Neutrophil (primary cell): Measurements from ENCODE around the gene VPS41.

Experiments
- H3K27ac ChIP-seq: fragments of 200-600 bp; sonication (generic); 2 replicates; pipeline ENCODE4 v1.5.1; 2016; ENCODE audit warnings: mild to moderate bottlenecking, moderate library complexity
- H3K27me3 ChIP-seq: fragments of 200-600 bp; sonication (generic); 2 replicates; pipeline ENCODE4 v1.6.0; 2016; ENCODE audit warnings: mild to moderate bottlenecking
- H3K36me3 ChIP-seq: fragments of 200-600 bp; sonication (generic); 2 replicates; pipeline ENCODE4 v1.5.1; 2017
- H3K4me1 ChIP-seq, 2 experiments: fragments of 200-600 bp in 1 of 2; sonication (generic) in 1 of 2; 1 replicate in 1 of 2; 2 replicates in 1 of 2; pipeline versions ENCODE4 v1.5.1 to v1.6.1; 2013 to 2016; ENCODE audit warnings: low read depth in 1 of 2, low read length in 1 of 2, mild to moderate bottlenecking in 1 of 2, moderate library complexity in 1 of 2; ENCODE audit not compliant: control insufficient read depth in 1 of 2, insufficient read depth in 1 of 2
- H3K4me3 ChIP-seq, 2 experiments: fragments of 200-600 bp in 1 of 2; sonication (generic) in 1 of 2; 1 replicate in 1 of 2; 2 replicates in 1 of 2; pipeline ENCODE4 v1.5.1; 2013 to 2016; ENCODE audit warnings: low read depth in 1 of 2, low read length in 1 of 2, mild to moderate bottlenecking in 1 of 2, moderate library complexity in 1 of 2
- H3K9me3 ChIP-seq: fragments of 200-600 bp; sonication (generic); 2 replicates; pipeline ENCODE4 v1.5.1; 2016
- TF ChIP-seq, protein P1 (sequence below): fragments of 200-600 bp; sonication (generic); IDR thresholded peaks from 2 replicates; pipeline ENCODE4 v1.5.1; 2016; ENCODE audit warnings: antibody characterized with exemption

The VPS41 gene

DNA sequence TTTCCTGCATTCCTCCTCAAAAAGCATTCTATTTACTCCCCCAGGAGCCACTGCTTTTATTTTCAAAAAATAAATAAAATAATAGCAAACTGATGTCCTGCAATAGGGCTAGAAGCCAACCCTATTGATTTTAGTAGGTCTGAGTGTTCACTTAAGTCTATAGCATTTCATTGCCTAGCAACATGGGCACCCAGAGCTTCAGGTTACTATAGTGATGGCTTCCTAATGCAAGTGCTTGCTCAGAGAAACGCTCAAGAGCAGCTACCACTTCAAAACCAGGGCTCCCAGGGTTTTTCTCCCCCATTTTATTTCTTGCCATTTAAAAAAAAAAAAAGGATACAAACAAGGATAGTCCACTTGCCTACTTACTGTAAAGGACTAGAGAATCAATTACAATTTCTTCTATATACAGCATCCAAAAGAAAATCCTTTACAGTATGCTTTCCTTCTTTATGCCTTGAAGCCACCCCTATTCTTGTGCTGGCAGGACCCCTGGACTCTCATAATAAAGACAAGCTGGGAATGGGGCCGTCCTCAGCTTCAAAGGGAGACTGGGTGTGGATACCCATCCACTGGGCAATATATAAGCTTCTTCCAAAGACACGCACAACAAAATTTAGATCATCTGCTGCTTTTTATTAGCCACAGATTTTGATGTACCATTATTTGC is 133.3 kb downstream of the VPS41 start:
- H3K27me3 ChIP-seq: no peaks in the 10 kb centered on the region
- H3K27ac ChIP-seq: no peak overlapping the region
- TF ChIP-seq, protein P1, sequence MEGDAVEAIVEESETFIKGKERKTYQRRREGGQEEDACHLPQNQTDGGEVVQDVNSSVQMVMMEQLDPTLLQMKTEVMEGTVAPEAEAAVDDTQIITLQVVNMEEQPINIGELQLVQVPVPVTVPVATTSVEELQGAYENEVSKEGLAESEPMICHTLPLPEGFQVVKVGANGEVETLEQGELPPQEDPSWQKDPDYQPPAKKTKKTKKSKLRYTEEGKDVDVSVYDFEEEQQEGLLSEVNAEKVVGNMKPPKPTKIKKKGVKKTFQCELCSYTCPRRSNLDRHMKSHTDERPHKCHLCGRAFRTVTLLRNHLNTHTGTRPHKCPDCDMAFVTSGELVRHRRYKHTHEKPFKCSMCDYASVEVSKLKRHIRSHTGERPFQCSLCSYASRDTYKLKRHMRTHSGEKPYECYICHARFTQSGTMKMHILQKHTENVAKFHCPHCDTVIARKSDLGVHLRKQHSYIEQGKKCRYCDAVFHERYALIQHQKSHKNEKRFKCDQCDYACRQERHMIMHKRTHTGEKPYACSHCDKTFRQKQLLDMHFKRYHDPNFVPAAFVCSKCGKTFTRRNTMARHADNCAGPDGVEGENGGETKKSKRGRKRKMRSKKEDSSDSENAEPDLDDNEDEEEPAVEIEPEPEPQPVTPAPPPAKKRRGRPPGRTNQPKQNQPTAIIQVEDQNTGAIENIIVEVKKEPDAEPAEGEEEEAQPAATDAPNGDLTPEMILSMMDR: no peak
- no peaks in the 10 kb centered on the region for H3K9me3 ChIP-seq
- H3K36me3 ChIP-seq: peaks cover 52% of the 10 kb centered on the region
- H3K4me1 ChIP-seq: no peaks in the 10 kb centered on the region
- no peak overlapping the region for H3K4me3 ChIP-seq

DNA sequence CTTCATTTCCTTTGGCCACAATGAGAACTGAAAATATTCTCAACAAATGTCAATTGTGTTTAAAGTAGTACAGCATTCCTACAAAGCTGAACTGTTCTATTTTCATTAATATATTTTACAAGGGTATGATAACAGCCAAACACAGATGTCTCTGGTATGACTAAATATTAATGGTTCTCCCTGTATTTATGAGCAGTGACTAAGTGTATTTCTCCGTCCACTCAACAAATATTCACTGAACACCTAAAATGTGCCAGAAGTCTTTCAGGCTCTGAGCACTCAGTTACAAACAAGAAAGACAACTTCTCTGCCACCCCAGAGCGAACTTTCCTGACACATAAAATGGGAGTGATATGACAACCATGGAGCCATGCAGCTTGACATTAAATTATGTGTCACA is 135.6 kb downstream of the VPS41 start:
- TF ChIP-seq, protein P1: no peak
- Histone ChIP-seq H3K9me3 (no peaks in the 10 kb centered on the region), H3K27ac (no peak overlapping the region), H3K4me3 (no peak overlapping the region), H3K4me1 (no peaks in the 10 kb centered on the region), H3K27me3 (no peaks in the 10 kb centered on the region), H3K36me3 (peaks cover 65% of the 10 kb centered on the region)

DNA sequence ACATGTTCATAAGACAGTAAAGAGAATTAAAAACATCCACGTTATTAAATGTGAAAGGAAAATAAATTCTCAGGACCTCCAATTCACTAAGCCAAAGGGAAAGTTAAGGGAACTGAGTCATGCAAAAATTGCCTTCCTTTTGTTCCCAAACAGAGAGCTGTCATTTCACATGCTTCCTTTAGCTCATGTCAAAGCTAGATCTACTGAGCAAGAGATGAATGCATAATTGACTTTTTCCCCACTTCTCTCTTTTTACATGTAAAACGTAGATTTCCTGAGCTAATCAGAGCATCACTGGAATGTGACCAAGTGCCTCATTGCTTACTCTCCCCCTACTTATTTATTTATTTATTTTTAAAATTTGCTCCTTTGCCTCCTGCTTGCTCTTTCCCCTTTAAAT is 148.8 kb downstream of the VPS41 start:
- H3K36me3 ChIP-seq: peaks cover 79% of the 10 kb centered on the region
- TF ChIP-seq, protein P1: no peak
- no peaks in the 10 kb centered on the region for H3K4me1 ChIP-seq
- H3K9me3 ChIP-seq: no peaks in the 10 kb centered on the region
- no peak overlapping the region for H3K4me3 ChIP-seq
- no peaks in the 10 kb centered on the region for H3K27me3 ChIP-seq
- no peak overlapping the region for H3K27ac ChIP-seq

DNA sequence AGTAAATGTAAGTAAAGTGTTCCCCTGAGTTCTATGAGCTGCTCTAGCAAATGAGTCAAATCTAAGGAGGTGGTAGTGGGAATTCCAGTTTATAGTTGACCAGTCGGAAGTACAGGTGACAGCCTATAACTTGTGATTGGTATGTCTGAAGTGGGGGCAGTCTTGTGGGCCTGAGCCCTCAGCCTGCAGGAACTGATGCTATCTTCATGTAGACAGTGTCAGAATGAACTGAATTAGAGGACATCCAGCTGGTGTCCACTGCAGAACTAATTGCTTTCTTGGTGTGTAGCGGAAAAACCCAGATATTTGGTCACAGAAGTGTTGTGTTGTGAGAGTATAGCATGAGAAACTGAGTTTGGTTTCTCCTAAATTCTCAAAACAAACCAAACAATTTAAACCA is 150.0 kb downstream of the VPS41 start:
- Histone ChIP-seq H3K9me3 (no peaks in the 10 kb centered on the region), H3K27ac (no peak overlapping the region), H3K4me1 (no peaks in the 10 kb centered on the region), H3K4me3 (no peak overlapping the region), H3K36me3 (peaks cover 77% of the 10 kb centered on the region), H3K27me3 (no peaks in the 10 kb centered on the region)
- TF ChIP-seq, protein P1: no peak

DNA sequence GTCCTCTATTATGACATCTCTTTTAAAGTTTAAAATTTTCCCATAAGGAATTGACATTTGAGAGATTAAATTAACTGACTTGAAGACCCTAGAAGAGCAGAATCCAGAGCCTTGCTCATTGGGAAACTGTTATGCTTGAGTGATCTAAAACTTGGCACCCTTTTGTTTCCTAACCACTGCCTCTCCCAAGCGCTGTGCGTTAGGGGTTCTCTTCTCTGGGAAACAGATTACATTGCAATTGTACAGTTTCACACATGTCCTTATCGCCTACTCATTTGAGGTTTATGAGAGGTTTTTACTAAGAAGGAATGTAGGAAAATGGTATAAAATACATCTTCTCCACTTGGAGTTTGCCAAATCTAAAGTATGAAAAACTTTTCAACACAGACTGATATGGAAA is 151.1 kb downstream of the VPS41 start:
- no peak overlapping the region for H3K4me3 ChIP-seq
- H3K36me3 ChIP-seq: peaks cover 77% of the 10 kb centered on the region
- H3K27ac ChIP-seq: no peak overlapping the region
- no peaks in the 10 kb centered on the region for H3K4me1 ChIP-seq
- TF ChIP-seq, protein P1: no peak
- H3K27me3 ChIP-seq: no peaks in the 10 kb centered on the region
- H3K9me3 ChIP-seq: no peaks in the 10 kb centered on the region
